NCI-H774 (cell line): ENCODE results near the gene HES4.
"Not testable (repeated sequence)": the region's sequence is repeated elsewhere in the genome, so short reads cannot be mapped to it uniquely, and the experiment has no call there.

Experiments used
- DNase-seq: peaks from one replicate; lab custom pipeline; 2025; lab: John Stamatoyannopoulos, UW

Gene HES4

DNA sequence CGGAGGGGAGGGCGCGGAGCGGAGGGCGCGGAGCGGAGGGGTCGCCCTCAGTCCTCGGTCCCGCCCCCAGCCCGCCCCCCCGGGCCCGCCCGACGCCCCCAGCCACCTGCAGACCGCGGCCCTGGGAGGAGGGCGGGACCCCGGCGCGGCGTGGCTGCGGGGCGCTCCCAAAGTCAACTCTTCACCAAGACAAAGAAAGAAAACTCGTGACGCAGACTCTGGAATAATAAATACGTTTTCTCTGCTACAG, 1.2 kb downstream of the HES4 start:
- DNase-seq: no peak

GRCh38 chr1:997993-998744, 1.7 kb downstream of the HES4 start:
- DNase-seq: no peak

DNA sequence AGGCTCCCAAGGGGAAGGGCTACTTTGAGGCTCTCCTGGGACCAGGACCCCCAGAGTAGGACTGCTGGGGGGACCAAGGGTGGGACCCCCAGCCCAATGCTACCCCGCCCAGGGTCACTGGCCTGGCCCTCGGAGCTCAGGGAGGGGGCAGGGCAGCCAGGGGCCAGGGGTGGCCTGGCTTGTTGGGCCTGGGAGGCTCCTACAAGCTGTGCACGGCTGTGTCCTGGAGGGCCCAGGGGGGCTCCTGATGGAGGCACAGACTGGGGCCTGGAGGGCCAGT, 2.2 kb downstream of the HES4 start:
- DNase-seq: no peak

GRCh38 chr1:996851-997712, 2.8 kb downstream of the HES4 start:
- no peak for DNase-seq

- DNase-seq: no peak
Observed at GRCh38 chr1:995665-996633, 3.9 kb downstream of the HES4 start.

DNA sequence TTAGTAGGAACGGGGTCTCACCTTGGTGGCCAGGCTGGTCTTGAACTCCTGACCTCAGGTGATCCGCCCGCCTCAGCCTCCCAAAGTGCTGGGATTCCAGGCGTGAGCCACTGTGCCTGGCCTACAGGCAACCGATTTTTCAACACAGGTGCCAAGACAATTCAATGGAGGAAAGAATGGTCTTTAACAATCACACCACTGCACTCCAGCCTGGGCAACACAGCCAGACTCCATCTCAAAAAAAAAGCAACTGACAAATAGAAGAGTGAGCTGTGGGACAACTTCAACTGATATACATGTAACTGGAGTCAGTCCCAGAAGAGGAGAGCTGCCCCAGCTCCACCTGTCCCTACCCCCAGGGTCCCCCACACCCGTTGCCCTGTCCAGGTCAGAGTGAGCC, 5.4 kb downstream of the HES4 start:
- DNase-seq: not testable (repeated sequence)

DNA sequence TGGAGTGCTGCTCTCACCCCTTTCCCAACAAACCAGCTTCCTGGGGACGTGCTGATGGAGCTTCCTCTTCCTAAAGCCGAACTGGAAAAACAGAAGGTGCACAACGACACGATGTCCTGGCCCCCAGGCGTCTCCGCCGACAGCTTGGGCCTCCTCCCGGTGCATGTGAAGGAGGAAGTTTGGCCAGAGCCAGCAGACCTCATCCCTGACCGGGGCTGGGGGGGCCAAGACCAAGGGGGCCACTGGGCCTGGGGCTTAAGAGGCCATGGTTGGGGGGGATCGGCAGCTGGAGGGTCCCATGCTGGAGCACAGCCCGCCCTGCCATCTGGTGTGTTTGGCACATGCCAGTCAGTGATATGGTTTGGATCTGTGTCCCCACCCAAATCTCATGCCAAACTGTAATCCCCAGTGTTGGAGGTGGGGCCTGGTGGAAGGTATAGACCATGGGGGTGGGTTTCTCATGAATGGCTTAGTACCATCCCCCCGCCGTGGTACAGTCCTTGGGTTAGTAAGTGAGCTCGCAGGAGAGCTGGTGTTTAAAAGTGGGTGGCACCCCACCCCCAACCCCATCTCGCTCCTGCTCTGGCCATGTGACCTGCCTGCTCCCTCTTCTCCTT, 6.4 kb downstream of the HES4 start:
- DNase-seq: no peak

DNA sequence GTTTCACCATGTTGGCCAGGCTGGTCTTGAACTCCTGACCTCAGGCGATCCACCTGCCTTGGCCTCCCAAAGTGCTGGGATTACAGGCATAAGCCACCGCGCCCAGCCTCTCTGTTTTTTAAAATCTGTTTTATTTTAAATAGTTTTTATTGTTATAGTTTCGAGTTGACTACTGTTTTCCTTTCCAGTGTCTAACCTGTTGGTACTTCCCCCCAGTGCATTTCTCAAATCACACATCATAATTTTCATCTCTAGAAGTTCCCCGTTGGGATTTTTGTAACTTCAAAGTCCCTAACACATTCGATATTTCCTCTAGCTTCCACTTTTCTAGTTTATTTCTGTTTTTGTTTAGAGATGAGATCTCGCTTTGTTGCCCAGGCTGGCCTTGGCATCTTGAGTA, 7.5 kb downstream of the HES4 start:
- no peak for DNase-seq

- no peak for DNase-seq
Observed at GRCh38 chr1:991895-992294, 8.0 kb downstream of the HES4 start.

GRCh38 chr1:991275-991674, 8.6 kb downstream of the HES4 start:
- not testable (repeated sequence) for DNase-seq

GRCh38 chr1:988061-988460, 11.8 kb downstream of the HES4 start:
- DNase-seq: not testable (repeated sequence)

GRCh38 chr1:985126-985525, 14.8 kb downstream of the HES4 start:
- DNase-seq: no peak

DNA sequence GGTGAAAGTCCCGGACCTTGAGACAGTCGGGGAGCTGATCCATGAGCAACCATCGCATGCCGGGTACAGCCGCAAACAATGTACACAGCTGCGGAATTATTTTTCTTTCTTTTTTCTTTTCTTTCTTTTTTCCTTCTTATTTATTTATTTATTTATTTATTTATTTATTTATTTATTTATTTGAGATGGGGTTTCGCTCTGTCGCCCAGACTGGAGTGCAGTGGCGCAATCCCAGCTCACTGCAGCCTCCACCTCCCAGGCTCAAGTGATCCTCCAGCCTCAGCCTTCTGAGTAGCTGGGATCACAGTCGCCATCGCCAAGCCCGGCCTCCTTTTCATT, 15.5 kb downstream of the HES4 start:
- DNase-seq: no peak

DNA sequence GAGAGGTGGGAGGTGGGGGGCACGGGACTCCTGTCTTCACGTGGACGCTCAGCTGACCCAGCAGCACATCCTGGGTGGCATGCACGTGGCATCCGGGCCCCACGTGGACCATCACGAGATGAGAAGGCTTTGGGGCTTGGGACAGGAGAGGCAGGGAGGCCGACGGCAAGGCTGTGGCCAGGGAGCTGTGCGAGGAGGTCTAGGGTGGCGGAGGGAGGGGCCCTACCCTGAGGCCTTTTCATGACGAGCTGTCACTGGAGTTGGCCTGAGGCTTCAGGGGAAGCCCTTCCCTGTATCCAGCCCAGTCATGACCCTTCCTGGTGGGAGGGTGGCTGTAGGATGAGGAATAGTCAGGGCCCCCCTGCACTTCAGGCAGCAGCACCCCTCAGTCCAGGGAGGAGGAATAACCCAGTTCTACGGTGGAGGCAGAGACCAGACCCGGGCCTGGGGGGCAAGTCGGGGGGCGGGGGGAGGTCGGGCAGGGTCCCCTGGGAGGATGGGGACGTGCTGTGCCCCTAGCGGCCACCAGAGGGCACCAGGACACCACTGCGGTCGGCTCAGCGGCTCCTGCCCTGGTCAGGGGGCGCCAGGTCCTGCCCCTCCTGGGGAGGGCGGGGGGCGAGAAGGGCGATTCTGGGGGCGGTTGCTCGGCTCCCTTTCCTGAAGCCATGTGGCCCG, 16.0 kb downstream of the HES4 start:
- DNase-seq: no peak

- no peak for DNase-seq
Observed at GRCh38 chr1:982765-983436, 17.0 kb downstream of the HES4 start.

DNA sequence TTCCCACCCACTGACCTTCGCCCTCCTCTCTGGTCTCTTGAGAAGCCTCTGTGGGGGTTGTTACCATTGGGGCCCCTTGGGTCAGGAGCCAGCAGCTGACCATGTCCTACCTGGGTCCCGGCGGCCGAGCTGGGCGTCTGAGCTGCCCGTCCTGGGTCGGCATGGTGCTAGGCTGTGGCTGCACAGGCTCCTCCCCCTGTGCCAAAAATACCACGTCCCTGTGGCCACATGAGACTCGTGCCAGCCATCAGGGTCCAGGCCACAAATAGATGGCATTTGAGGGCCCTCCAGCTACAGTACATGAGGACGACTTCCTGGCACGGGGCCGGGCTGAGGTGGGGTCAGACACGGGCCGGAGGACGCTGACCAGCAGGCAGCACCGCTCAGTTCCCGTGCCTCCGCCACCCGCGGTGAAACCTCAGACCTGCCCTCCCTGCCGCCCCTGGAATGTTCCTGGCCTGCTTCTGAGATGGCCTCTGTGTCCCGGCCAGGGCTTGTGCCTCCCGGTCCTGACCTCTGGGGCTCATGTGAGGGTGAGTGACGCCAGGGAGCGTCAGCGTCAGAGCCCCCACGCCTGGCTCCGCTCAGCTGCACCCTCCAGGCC, 17.8 kb downstream of the HES4 start, which contains the start of gene PERM1:
Gene PERM1, minus strand, starts transcription at position 139 of the 604 bp plus-strand sequence. CDS start 1,064 bp downstream, outside the sequence.
- no peak for DNase-seq

GRCh38 chr1:981491-981954, 18.4 kb downstream of the HES4 start:
- DNase-seq: no peak

GRCh38 chr1:980602-981395, 19.1 kb downstream of the HES4 start:
- no peak for DNase-seq

GRCh38 chr1:980137-980571, 19.7 kb downstream of the HES4 start:
- no peak for DNase-seq

- DNase-seq: no peak
Observed at GRCh38 chr1:979744-980072, 20.2 kb downstream of the HES4 start.
